ENCODE measurements around the gene MFNG.

The MFNG gene

GRCh38 chr22:37419370-37419968 lies 66.7 kb downstream of the MFNG start:
- TF ChIP-seq, protein P1, sequence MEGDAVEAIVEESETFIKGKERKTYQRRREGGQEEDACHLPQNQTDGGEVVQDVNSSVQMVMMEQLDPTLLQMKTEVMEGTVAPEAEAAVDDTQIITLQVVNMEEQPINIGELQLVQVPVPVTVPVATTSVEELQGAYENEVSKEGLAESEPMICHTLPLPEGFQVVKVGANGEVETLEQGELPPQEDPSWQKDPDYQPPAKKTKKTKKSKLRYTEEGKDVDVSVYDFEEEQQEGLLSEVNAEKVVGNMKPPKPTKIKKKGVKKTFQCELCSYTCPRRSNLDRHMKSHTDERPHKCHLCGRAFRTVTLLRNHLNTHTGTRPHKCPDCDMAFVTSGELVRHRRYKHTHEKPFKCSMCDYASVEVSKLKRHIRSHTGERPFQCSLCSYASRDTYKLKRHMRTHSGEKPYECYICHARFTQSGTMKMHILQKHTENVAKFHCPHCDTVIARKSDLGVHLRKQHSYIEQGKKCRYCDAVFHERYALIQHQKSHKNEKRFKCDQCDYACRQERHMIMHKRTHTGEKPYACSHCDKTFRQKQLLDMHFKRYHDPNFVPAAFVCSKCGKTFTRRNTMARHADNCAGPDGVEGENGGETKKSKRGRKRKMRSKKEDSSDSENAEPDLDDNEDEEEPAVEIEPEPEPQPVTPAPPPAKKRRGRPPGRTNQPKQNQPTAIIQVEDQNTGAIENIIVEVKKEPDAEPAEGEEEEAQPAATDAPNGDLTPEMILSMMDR (conservative IDR thresholded peaks at IDR 0.05; ENCODE audit: control insufficient read depth, insufficient read depth, low read depth, low read length), result no peak
- no peak for DNase-seq (ENCODE audit: low read depth)
- no peak overlapping the region for H3K4me3 ChIP-seq (ENCODE audit: control insufficient read depth, low read depth, low read length)

Data from fibroblast of mammary gland (primary cell).